GM23338 (cell line): ENCODE data around the gene CTU1. TPM values are rescaled to one million over a fixed set of nuclear protein-coding genes. Genes with fewer than 3 reads are reported as not detected.

Source experiments
- polyA plus RNA-seq: library from polyadenylated mRNA; unstranded; fragments of >200 nt; fragmentation: Nextera tagmentation; extraction: Ambion mirVana; gene quantifications from 2 replicates; pipeline ENCODE4 v1.2.1, GENCODE V29; 2016
- total RNA-seq: library from RNA; depleted of rRNA; stranded (reverse); fragments of >200 nt; shearing (Covaris generic); gene quantifications from 2 replicates; pipeline ENCODE4 v1.2.3, GENCODE V29; 2014; rRNA removed

Gene CTU1
- total and polyA plus RNA-seq, 2 experiments from 2014 or later: 3.7 to 18.8 TPM

Other genes starting within 250 kb of the CTU1 start
- 0.69 TPM in 1 of 2 replicates, not detected in the other for gene KLK2, start 235.0 kb downstream of the CTU1 start, total RNA-seq
- 0.18 TPM in 1 of 2 replicates, not detected in the other for gene KLK2, start 235.0 kb downstream of the CTU1 start, polyA plus RNA-seq
- 0.54 and 0.76 TPM in 2 replicates for gene KLK4, start 197.0 kb downstream of the CTU1 start, total RNA-seq
- 1.8 and 2.2 TPM in 2 replicates for gene KLK4, start 197.0 kb downstream of the CTU1 start, polyA plus RNA-seq
- gene KLK5, start 155.4 kb downstream of the CTU1 start, total RNA-seq: 0.54 and 0.66 TPM in 2 replicates
- gene KLK5, start 155.4 kb downstream of the CTU1 start, polyA plus RNA-seq: 0.77 TPM in 1 of 2 replicates, not detected in the other
- 0.39 and 0.56 TPM in 2 replicates for gene KLK6, start 138.8 kb downstream of the CTU1 start, total RNA-seq
- 0.47 and 0.56 TPM in 2 replicates for gene KLK6, start 138.8 kb downstream of the CTU1 start, polyA plus RNA-seq
- gene KLK7, start 124.5 kb downstream of the CTU1 start, total RNA-seq: 0.19 and 1.4 TPM in 2 replicates
- 1.1 and 1.5 TPM in 2 replicates for gene KLK7, start 124.5 kb downstream of the CTU1 start, polyA plus RNA-seq
- gene KLK8, start 106.8 kb downstream of the CTU1 start, total RNA-seq: 4.6 and 4.9 TPM in 2 replicates
- 14.6 and 17.0 TPM in 2 replicates for gene KLK8, start 106.8 kb downstream of the CTU1 start, polyA plus RNA-seq
- 4.9 and 6.6 TPM in 2 replicates for gene KLK10, start 88.7 kb downstream of the CTU1 start, total RNA-seq
- 6.0 and 6.1 TPM in 2 replicates for gene KLK10, start 88.7 kb downstream of the CTU1 start, polyA plus RNA-seq
- gene KLK11, start 81.8 kb downstream of the CTU1 start, total RNA-seq: not detected in 2 replicates
- gene KLK11, start 81.8 kb downstream of the CTU1 start, polyA plus RNA-seq: 0.28 TPM in 1 of 2 replicates, not detected in the other
- gene KLK12, start 73.4 kb downstream of the CTU1 start, total RNA-seq: not detected in 2 replicates
- gene KLK12, start 73.4 kb downstream of the CTU1 start, polyA plus RNA-seq: not detected in 2 replicates
- gene KLK13, start 43.3 kb downstream of the CTU1 start, total RNA-seq: 1.1 and 5.7 TPM in 2 replicates
- gene KLK13, start 43.3 kb downstream of the CTU1 start, polyA plus RNA-seq: 3.6 and 4.5 TPM in 2 replicates
- gene KLK14, start 25.5 kb downstream of the CTU1 start, total RNA-seq: not detected in 2 replicates
- gene KLK14, start 25.5 kb downstream of the CTU1 start, polyA plus RNA-seq: 0.42 and 0.52 TPM in 2 replicates
- gene SIGLEC9, start 16.5 kb upstream of the CTU1 start, total RNA-seq: not detected in 2 replicates
- gene SIGLEC9, start 16.5 kb upstream of the CTU1 start, polyA plus RNA-seq: not detected in 2 replicates
- not detected in 2 replicates for gene SIGLEC7, start 33.9 kb upstream of the CTU1 start, total RNA-seq
- gene SIGLEC7, start 33.9 kb upstream of the CTU1 start, polyA plus RNA-seq: not detected in 2 replicates
- 0.12 and 0.45 TPM in 2 replicates for gene CD33, start 116.7 kb upstream of the CTU1 start, total RNA-seq
- gene CD33, start 116.7 kb upstream of the CTU1 start, polyA plus RNA-seq: 0.30 TPM in 1 of 2 replicates, not detected in the other
- not detected in 2 replicates for gene SIGLECL1, start 142.7 kb upstream of the CTU1 start, total RNA-seq
- gene SIGLECL1, start 142.7 kb upstream of the CTU1 start, polyA plus RNA-seq: not detected in 2 replicates
- gene IGLON5, start 203.2 kb upstream of the CTU1 start, total RNA-seq: 29.1 and 29.4 TPM in 2 replicates
- gene IGLON5, start 203.2 kb upstream of the CTU1 start, polyA plus RNA-seq: 5.0 and 5.4 TPM in 2 replicates
- 8.5 and 10.4 TPM in 2 replicates for gene VSIG10L, start 233.7 kb upstream of the CTU1 start, total RNA-seq
- gene VSIG10L, start 233.7 kb upstream of the CTU1 start, polyA plus RNA-seq: 9.6 and 9.8 TPM in 2 replicates